Liver (tissue), 9 donors: Measurements from ENCODE around the gene SLC17A9. TPM values are rescaled to one million over a fixed set of nuclear protein-coding genes. Genes with fewer than 3 reads are reported as not detected.

ENCODE experiments used
- DNase-seq: peaks from one replicate; pipeline ENCODE4 v3.0.0-alpha.2; 2017; ENCODE audit warnings: low spot score
- H3K27ac ChIP-seq, 2 donors: one replicate each; pipeline ENCODE4 v1.7.0; 2013; ENCODE audit warnings: inconsistent platforms in 2 of 2, low read length in 2 of 2, control low read depth in 1 of 2, low read depth in 1 of 2, mild to moderate bottlenecking in 1 of 2
- H3K27me3 ChIP-seq, 4 donors: one replicate each; pipeline versions ENCODE4 v1.6.1 to v1.7.0; 2013; ENCODE audit warnings: low read length in 3 of 4, inconsistent platforms in 1 of 4, mild to moderate bottlenecking in 1 of 4, moderate library complexity in 1 of 4; ENCODE audit not compliant: control insufficient read depth in 4 of 4, insufficient read depth in 4 of 4
- H3K36me3 ChIP-seq, 4 donors: one replicate each; pipeline versions ENCODE4 v1.6.1 to v1.7.0; 2013; ENCODE audit warnings: low read length in 3 of 4, mild to moderate bottlenecking in 3 of 4, low read depth in 1 of 4, moderate library complexity in 1 of 4; ENCODE audit not compliant: control insufficient read depth in 4 of 4, insufficient read depth in 3 of 4
- H3K4me1 ChIP-seq, 4 donors: one replicate each; pipeline versions ENCODE4 v1.6.1 to v1.7.0; 2013; ENCODE audit warnings: low read length in 3 of 4, mild to moderate bottlenecking in 3 of 4, moderate library complexity in 1 of 4; ENCODE audit not compliant: control insufficient read depth in 4 of 4, insufficient read depth in 4 of 4
- H3K4me3 ChIP-seq, 3 donors: one replicate each; pipeline versions ENCODE4 v1.6.1 to v1.7.0; 2013; ENCODE audit warnings: low read length in 3 of 3, control low read depth in 1 of 3, low read depth in 1 of 3, mild to moderate bottlenecking in 1 of 3
- H3K9ac ChIP-seq, 2 donors: one replicate each; pipeline ENCODE4 v1.7.0; 2013; ENCODE audit warnings: low read length in 2 of 2, mild to moderate bottlenecking in 2 of 2, moderate library complexity in 2 of 2, control low read depth in 1 of 2, low read depth in 1 of 2
- H3K9me3 ChIP-seq, 4 donors: one replicate each; pipeline versions ENCODE4 v1.6.1 to v1.7.0; 2013; ENCODE audit warnings: low read length in 3 of 4; ENCODE audit not compliant: control insufficient read depth in 4 of 4
- FOXA2 ChIP-seq: IDR thresholded peaks from 2 replicates; pipeline ENCODE4 v1.6.1; 2016; ENCODE audit warnings: antibody characterized with exemption
- GABPA ChIP-seq, 2 donors: IDR thresholded peaks in 1 of 2; conservative IDR thresholded peaks in 1 of 2; 2 replicates each; pipeline ENCODE4 v1.6.1; 2016; ENCODE audit warnings: antibody characterized with exemption in 2 of 2, mild to moderate bottlenecking in 1 of 2, moderate library complexity in 1 of 2
- HNF4A ChIP-seq, 2 donors: conservative IDR thresholded peaks; 2 replicates each; pipeline ENCODE4 v1.6.1; 2016; ENCODE audit warnings: antibody characterized with exemption in 2 of 2, mild to moderate bottlenecking in 2 of 2
- JUND ChIP-seq, 2 donors: IDR thresholded peaks; 2 replicates each; pipeline ENCODE4 v1.6.1; 2016; ENCODE audit warnings: antibody characterized with exemption in 2 of 2
- NR2F2 ChIP-seq: IDR thresholded peaks from 2 replicates; pipeline ENCODE4 v1.6.1; 2016; ENCODE audit warnings: antibody characterized with exemption
- RAD21 ChIP-seq, 2 donors: IDR thresholded peaks; 2 replicates each; pipeline ENCODE4 v1.6.1; 2016; ENCODE audit warnings: antibody characterized with exemption in 2 of 2, mild to moderate bottlenecking in 2 of 2
- RXRA ChIP-seq, 2 donors: IDR thresholded peaks; 2 replicates each; pipeline ENCODE4 v1.6.1; 2017 to 2018; ENCODE audit warnings: antibody characterized with exemption in 2 of 2, mild to moderate bottlenecking in 1 of 2
- SP1 ChIP-seq: IDR thresholded peaks from 2 replicates; pipeline ENCODE4 v1.6.1; 2018; ENCODE audit warnings: antibody characterized with exemption, mild to moderate bottlenecking
- TAF1 ChIP-seq: conservative IDR thresholded peaks from 2 replicates; pipeline ENCODE4 v1.6.1; 2016; ENCODE audit warnings: antibody characterized with exemption, mild to moderate bottlenecking
- YY1 ChIP-seq: IDR thresholded peaks from 2 replicates; pipeline ENCODE4 v1.6.1; 2016; ENCODE audit warnings: antibody characterized with exemption, mild to moderate bottlenecking
- WGBS: extraction: QIAGEN DNeasy Blood & Tissue Kit; methylation state at CpG from one replicate; pipeline ENCODE4 v1.1.7; 2013; 5-methylcytosine and 5-hydroxymethylcytosine counted together
- polyA plus RNA-seq, 2 donors: library from polyadenylated mRNA; stranded (reverse) in 1 of 2; unstranded in 1 of 2; fragments of 200-250 nt in 1 of 2; fragments of >200 nt in 1 of 2; fragmentation: Nextera tagmentation in 1 of 2; extraction: Ambion mirVana in 1 of 2; gene quantifications; one replicate each; pipeline versions ENCODE4 v1.2.1 to v1.2.3, GENCODE V29; 2013 to 2015
- total RNA-seq, 2 donors: library from RNA; depleted of rRNA; stranded (reverse); fragments of >200 nt; gene quantifications; one replicate each; pipeline ENCODE4 v1.2.3, GENCODE V29; 2014
- TF ChIP-seq, protein P1 (sequence below): IDR thresholded peaks from 2 replicates; pipeline ENCODE4 v1.6.1; 2016; ENCODE audit warnings: antibody characterized with exemption, mild to moderate bottlenecking
- TF ChIP-seq, protein P2 (sequence below): IDR thresholded peaks from 2 replicates; pipeline ENCODE4 v1.6.1; 2016; ENCODE audit warnings: antibody characterized with exemption
- TF ChIP-seq, protein P3 (sequence below): fragments of 150-350 bp; IDR thresholded peaks from 2 replicates; pipeline ENCODE4 v1.5.1; 2017; ENCODE audit warnings: improper control_type of control experiment, low read depth, low read length; ENCODE audit not compliant: missing input control
- TF ChIP-seq, protein P4 (sequence below): IDR thresholded peaks from 2 replicates; pipeline ENCODE4 v1.6.1; 2016; ENCODE audit warnings: antibody characterized with exemption
- TF ChIP-seq, protein P5 (sequence below): IDR thresholded peaks from 2 replicates; pipeline ENCODE4 v1.6.1; 2016; ENCODE audit warnings: antibody characterized with exemption
- donor health status: healthy.
- donor health status: healthy.
- donor health status: healthy.
- donor health status: healthy.
- donor health status: healthy.

The SLC17A9 gene
- total and polyA plus RNA-seq, 4 donors, result 16.0 to 138 (median 64.6) TPM

DNA sequence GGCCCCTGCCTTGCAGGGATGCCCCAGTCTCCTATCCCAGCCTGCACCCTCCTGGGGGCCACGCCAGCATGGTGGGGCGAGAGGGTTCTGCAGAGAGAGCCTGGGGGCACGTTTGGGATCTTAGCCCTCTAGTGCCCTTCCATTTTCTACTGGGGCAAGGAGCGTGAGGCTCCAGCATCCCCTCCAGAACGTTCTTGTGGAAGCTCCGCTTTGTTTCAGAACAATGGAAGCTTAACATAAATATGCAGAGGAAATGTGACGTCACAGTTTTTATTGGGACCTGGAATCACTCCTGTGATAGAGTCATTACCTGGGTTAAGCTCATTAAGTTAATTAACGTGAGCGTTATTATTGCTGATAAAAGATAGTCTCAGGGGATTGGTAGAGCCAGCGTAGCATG lies 34.6 kb downstream of the SLC17A9 start:
- no peak overlapping the region for H3K4me3 ChIP-seq
- H3K27ac ChIP-seq, result no peak overlapping the region
- no peak for DNase-seq
- TF ChIP-seq, protein P1, sequence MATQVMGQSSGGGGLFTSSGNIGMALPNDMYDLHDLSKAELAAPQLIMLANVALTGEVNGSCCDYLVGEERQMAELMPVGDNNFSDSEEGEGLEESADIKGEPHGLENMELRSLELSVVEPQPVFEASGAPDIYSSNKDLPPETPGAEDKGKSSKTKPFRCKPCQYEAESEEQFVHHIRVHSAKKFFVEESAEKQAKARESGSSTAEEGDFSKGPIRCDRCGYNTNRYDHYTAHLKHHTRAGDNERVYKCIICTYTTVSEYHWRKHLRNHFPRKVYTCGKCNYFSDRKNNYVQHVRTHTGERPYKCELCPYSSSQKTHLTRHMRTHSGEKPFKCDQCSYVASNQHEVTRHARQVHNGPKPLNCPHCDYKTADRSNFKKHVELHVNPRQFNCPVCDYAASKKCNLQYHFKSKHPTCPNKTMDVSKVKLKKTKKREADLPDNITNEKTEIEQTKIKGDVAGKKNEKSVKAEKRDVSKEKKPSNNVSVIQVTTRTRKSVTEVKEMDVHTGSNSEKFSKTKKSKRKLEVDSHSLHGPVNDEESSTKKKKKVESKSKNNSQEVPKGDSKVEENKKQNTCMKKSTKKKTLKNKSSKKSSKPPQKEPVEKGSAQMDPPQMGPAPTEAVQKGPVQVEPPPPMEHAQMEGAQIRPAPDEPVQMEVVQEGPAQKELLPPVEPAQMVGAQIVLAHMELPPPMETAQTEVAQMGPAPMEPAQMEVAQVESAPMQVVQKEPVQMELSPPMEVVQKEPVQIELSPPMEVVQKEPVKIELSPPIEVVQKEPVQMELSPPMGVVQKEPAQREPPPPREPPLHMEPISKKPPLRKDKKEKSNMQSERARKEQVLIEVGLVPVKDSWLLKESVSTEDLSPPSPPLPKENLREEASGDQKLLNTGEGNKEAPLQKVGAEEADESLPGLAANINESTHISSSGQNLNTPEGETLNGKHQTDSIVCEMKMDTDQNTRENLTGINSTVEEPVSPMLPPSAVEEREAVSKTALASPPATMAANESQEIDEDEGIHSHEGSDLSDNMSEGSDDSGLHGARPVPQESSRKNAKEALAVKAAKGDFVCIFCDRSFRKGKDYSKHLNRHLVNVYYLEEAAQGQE, result no peak
- no peak for TF ChIP-seq RXRA (IDR thresholded peaks at IDR 0.05)
- TF ChIP-seq TAF1, result no peak
- TF ChIP-seq, protein P2, sequence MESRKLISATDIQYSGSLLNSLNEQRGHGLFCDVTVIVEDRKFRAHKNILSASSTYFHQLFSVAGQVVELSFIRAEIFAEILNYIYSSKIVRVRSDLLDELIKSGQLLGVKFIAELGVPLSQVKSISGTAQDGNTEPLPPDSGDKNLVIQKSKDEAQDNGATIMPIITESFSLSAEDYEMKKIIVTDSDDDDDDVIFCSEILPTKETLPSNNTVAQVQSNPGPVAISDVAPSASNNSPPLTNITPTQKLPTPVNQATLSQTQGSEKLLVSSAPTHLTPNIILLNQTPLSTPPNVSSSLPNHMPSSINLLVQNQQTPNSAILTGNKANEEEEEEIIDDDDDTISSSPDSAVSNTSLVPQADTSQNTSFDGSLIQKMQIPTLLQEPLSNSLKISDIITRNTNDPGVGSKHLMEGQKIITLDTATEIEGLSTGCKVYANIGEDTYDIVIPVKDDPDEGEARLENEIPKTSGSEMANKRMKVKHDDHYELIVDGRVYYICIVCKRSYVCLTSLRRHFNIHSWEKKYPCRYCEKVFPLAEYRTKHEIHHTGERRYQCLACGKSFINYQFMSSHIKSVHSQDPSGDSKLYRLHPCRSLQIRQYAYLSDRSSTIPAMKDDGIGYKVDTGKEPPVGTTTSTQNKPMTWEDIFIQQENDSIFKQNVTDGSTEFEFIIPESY, result no peak
- TF ChIP-seq, protein P3, sequence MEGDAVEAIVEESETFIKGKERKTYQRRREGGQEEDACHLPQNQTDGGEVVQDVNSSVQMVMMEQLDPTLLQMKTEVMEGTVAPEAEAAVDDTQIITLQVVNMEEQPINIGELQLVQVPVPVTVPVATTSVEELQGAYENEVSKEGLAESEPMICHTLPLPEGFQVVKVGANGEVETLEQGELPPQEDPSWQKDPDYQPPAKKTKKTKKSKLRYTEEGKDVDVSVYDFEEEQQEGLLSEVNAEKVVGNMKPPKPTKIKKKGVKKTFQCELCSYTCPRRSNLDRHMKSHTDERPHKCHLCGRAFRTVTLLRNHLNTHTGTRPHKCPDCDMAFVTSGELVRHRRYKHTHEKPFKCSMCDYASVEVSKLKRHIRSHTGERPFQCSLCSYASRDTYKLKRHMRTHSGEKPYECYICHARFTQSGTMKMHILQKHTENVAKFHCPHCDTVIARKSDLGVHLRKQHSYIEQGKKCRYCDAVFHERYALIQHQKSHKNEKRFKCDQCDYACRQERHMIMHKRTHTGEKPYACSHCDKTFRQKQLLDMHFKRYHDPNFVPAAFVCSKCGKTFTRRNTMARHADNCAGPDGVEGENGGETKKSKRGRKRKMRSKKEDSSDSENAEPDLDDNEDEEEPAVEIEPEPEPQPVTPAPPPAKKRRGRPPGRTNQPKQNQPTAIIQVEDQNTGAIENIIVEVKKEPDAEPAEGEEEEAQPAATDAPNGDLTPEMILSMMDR, result no peak
- no peak overlapping the region for H3K9ac ChIP-seq
- peaks cover 0 to 3% (median 2%) of the 10 kb centered on the region in 4 donors for H3K27me3 ChIP-seq
- 53% methylated on average over 10 of the region's 10 CpGs for WGBS
- H3K4me1 ChIP-seq, result no peaks in the 10 kb centered on the region
- H3K36me3 ChIP-seq, result no peaks in the 10 kb centered on the region
- no peaks in the 10 kb centered on the region for H3K9me3 ChIP-seq

DNA sequence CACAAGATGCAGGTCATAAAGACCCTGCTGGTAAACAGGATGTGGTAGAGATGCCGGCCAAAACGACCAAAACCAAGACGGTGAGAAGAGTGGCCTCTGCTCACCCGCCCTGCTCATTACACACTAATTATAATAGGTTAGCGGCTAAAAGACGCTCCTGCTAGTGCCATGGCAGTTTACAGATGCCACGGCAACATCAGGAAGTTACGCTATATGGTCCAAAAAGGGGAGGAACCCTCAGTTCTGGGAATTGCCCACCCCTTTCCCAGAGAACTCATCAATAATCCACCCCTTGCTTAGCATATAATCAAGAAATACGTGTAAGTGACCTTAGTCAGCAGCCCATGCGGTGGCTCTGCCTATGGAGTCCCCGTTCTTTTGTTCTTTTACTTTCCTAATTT lies 36.7 kb downstream of the SLC17A9 start:
- no peak for DNase-seq
- Histone ChIP-seq H3K36me3 (no peaks in the 10 kb centered on the region), H3K27ac (no peak overlapping the region), H3K9me3 (no peaks in the 10 kb centered on the region), H3K4me3 (no peak overlapping the region), H3K9ac (no peak overlapping the region), H3K27me3 (peaks cover 0 to 3% (median 2%) of the 10 kb centered on the region in 4 donors), H3K4me1 (no peaks in the 10 kb centered on the region)
- TF ChIP-seq YY1 (no peak), HNF4A (conservative IDR thresholded peaks at IDR 0.05) (no peak), GABPA (IDR thresholded peaks at IDR 0.05 in 1 of 2, conservative IDR thresholded peaks at IDR 0.05 in 1 of 2) (no peak), NR2F2 (no peak), FOXA2 (no peak), RXRA (IDR thresholded peaks at IDR 0.05) (no peak), SP1 (no peak), JUND (IDR thresholded peaks at IDR 0.05) (no peak), RAD21 (IDR thresholded peaks at IDR 0.05) (no peak)
- TF ChIP-seq, protein P4, sequence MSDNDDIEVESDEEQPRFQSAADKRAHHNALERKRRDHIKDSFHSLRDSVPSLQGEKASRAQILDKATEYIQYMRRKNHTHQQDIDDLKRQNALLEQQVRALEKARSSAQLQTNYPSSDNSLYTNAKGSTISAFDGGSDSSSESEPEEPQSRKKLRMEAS, result no peak
- TF ChIP-seq, protein P5, sequence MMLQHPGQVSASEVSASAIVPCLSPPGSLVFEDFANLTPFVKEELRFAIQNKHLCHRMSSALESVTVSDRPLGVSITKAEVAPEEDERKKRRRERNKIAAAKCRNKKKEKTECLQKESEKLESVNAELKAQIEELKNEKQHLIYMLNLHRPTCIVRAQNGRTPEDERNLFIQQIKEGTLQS, result no peak
- TF ChIP-seq, protein P3, result no peak
- TF ChIP-seq, protein P1, result no peak
- TF ChIP-seq, protein P2, result no peak
- WGBS, result 57% methylated on average over 11 of the region's 11 CpGs
